BLaER1 (cell line): Measurements from ENCODE around the gene PIK3R1.

Experiments used
- H3K27ac ChIP-seq: shearing (Covaris generic); formaldehyde crosslinking; 2 replicates; pipeline ENCODE4 v1.8.1; 2022
- H3K27me3 ChIP-seq: shearing (Covaris generic); formaldehyde crosslinking; 2 replicates; pipeline ENCODE4 v1.8.1; 2022
- H3K36me3 ChIP-seq: shearing (Covaris generic); formaldehyde crosslinking; 2 replicates; pipeline ENCODE4 v1.8.1; 2022
- H3K4me1 ChIP-seq: shearing (Covaris generic); formaldehyde crosslinking; 2 replicates; pipeline ENCODE4 v1.8.1; 2022
- H3K4me2 ChIP-seq: shearing (Covaris generic); formaldehyde crosslinking; 2 replicates; pipeline ENCODE4 v1.8.1; 2022
- H3K4me3 ChIP-seq: shearing (Covaris generic); formaldehyde crosslinking; 2 replicates; pipeline ENCODE4 v1.8.1; 2022
- H3K9ac ChIP-seq: shearing (Covaris generic); formaldehyde crosslinking; 2 replicates; pipeline ENCODE4 v1.8.1; 2022
- H3K9me3 ChIP-seq: shearing (Covaris generic); formaldehyde crosslinking; 2 replicates; pipeline ENCODE4 v1.8.1; 2022
- H4K20me1 ChIP-seq: shearing (Covaris generic); formaldehyde crosslinking; 2 replicates; pipeline ENCODE4 v1.8.1; 2022
- Cebpa-rat ChIP-seq: shearing (Covaris generic); IDR thresholded peaks from 2 replicates; pipeline ENCODE4 v1.8.1; 2022

Gene PIK3R1

GRCh38 chr5:68248896-68249295 is 33.3 kb downstream of the PIK3R1 start:
- no peak overlapping the region for H3K9ac ChIP-seq
- H3K27ac ChIP-seq, result no peak overlapping the region
- peaks cover 8% of the 10 kb centered on the region for H3K9me3 ChIP-seq
- peaks cover 19% of the 10 kb centered on the region for H3K36me3 ChIP-seq
- peaks cover 56% of the 10 kb centered on the region for H3K4me1 ChIP-seq
- no peak overlapping the region for H3K4me2 ChIP-seq
- H3K4me3 ChIP-seq, result no peak overlapping the region
- TF ChIP-seq Cebpa-rat, result no peak
- H4K20me1 ChIP-seq, result peaks cover 60% of the 10 kb centered on the region
- H3K27me3 ChIP-seq, result no peaks in the 10 kb centered on the region

- Histone ChIP-seq H3K27me3 (no peaks in the 10 kb centered on the region), H3K4me3 (no peak overlapping the region), H3K4me2 (peak overlapping the region; percentile 48), H3K9me3 (peaks cover 8% of the 10 kb centered on the region), H3K27ac (no peak overlapping the region), H3K36me3 (peaks cover 19% of the 10 kb centered on the region), H3K4me1 (peaks cover 56% of the 10 kb centered on the region), H3K9ac (no peak overlapping the region), H4K20me1 (peaks cover 67% of the 10 kb centered on the region)
- TF ChIP-seq Cebpa-rat, result no peak
Measured at GRCh38 chr5:68249520-68249919, 34.0 kb downstream of the PIK3R1 start.

- H3K4me2 ChIP-seq, result peak overlapping the region; percentile 48
- H3K27me3 ChIP-seq, result no peaks in the 10 kb centered on the region
- H3K27ac ChIP-seq, result peak overlapping the region; percentile 39
- peaks cover 79% of the 10 kb centered on the region for H4K20me1 ChIP-seq
- peaks cover 13% of the 10 kb centered on the region for H3K36me3 ChIP-seq
- H3K4me1 ChIP-seq, result peaks cover 63% of the 10 kb centered on the region
- no peak overlapping the region for H3K4me3 ChIP-seq
- H3K9ac ChIP-seq, result 0 out of 2 replicates have a peak overlapping the region, but pooled peaks have one; percentile 4
- H3K9me3 ChIP-seq, result peaks cover 8% of the 10 kb centered on the region
- no peak for TF ChIP-seq Cebpa-rat
Measured at GRCh38 chr5:68250661-68251298, 35.2 kb downstream of the PIK3R1 start.

- Histone ChIP-seq H3K36me3 (peaks cover 10% of the 10 kb centered on the region), H4K20me1 (peaks cover 85% of the 10 kb centered on the region), H3K9me3 (peaks cover 3% of the 10 kb centered on the region), H3K4me1 (peaks cover 68% of the 10 kb centered on the region), H3K9ac (no peak overlapping the region), H3K27ac (peak overlapping the region; percentile 58), H3K4me2 (peak overlapping the region; percentile 48), H3K4me3 (no peak overlapping the region), H3K27me3 (no peaks in the 10 kb centered on the region)
- no peak for TF ChIP-seq Cebpa-rat
Measured at GRCh38 chr5:68251386-68251785, 35.8 kb downstream of the PIK3R1 start.

GRCh38 chr5:68251804-68252522 is 36.4 kb downstream of the PIK3R1 start:
- Histone ChIP-seq H4K20me1 (peaks cover 91% of the 10 kb centered on the region), H3K4me1 (peaks cover 70% of the 10 kb centered on the region), H3K9ac (no peak overlapping the region), H3K27ac (peak overlapping the region; percentile 58), H3K27me3 (no peaks in the 10 kb centered on the region), H3K36me3 (peaks cover 13% of the 10 kb centered on the region), H3K4me2 (peak overlapping the region; percentile 48), H3K4me3 (no peak overlapping the region), H3K9me3 (no peaks in the 10 kb centered on the region)
- no peak for TF ChIP-seq Cebpa-rat

- Histone ChIP-seq H3K27ac (no peak overlapping the region), H3K36me3 (peaks cover 22% of the 10 kb centered on the region), H3K4me2 (no peak overlapping the region), H4K20me1 (peaks cover 94% of the 10 kb centered on the region), H3K9me3 (no peaks in the 10 kb centered on the region), H3K4me1 (peaks cover 75% of the 10 kb centered on the region), H3K27me3 (no peaks in the 10 kb centered on the region), H3K9ac (no peak overlapping the region), H3K4me3 (no peak overlapping the region)
- TF ChIP-seq Cebpa-rat, result no peak
Measured at GRCh38 chr5:68252673-68253623, 37.4 kb downstream of the PIK3R1 start.

GRCh38 chr5:68253624-68254585 is 38.3 kb downstream of the PIK3R1 start:
- no peak for TF ChIP-seq Cebpa-rat
- Histone ChIP-seq H3K9ac (no peak overlapping the region), H3K4me1 (peaks cover 72% of the 10 kb centered on the region), H4K20me1 (peaks cover 99% of the 10 kb centered on the region), H3K27ac (no peak overlapping the region), H3K4me2 (0 out of 2 replicates have a peak overlapping the region, but pooled peaks have one; percentile 55), H3K9me3 (no peaks in the 10 kb centered on the region), H3K4me3 (no peak overlapping the region), H3K36me3 (peaks cover 31% of the 10 kb centered on the region), H3K27me3 (no peaks in the 10 kb centered on the region)

- H4K20me1 ChIP-seq, result peaks cover 100% of the 10 kb centered on the region
Measured at GRCh38 chr5:68254810-68255209, 39.3 kb downstream of the PIK3R1 start.

More at GRCh38 chr5:68254810-68255209, 39.3 kb downstream of the PIK3R1 start:
- Histone ChIP-seq H3K36me3 (peaks cover 37% of the 10 kb centered on the region), H3K4me1 (peaks cover 70% of the 10 kb centered on the region), H3K27ac (no peak overlapping the region), H3K9me3 (no peaks in the 10 kb centered on the region), H3K27me3 (no peaks in the 10 kb centered on the region), H3K4me2 (peak overlapping the region; percentile 55), H3K9ac (no peak overlapping the region), H3K4me3 (no peak overlapping the region)
- TF ChIP-seq Cebpa-rat, result no peak
